Stimulated activated CD4-positive, alpha-beta T cell treated with anti-CD3 and anti-CD28 coated beads, Interleukin-12 subunit alpha, Interleukin-12 subunit beta, amount 100 ng/mL, for 24 hours (primary cell): ENCODE data around the gene INF2.

Source experiments
- DNase-seq, 2 experiments: peaks; one replicate each; pipeline ENCODE4 v3.0.0-alpha.2; 2020; ENCODE audit warnings: low read depth in 2 of 2

INF2 gene

GRCh38 chr14:104751539-104752422 lies 62.4 kb downstream of the INF2 start:
- no peak for DNase-seq

DNA sequence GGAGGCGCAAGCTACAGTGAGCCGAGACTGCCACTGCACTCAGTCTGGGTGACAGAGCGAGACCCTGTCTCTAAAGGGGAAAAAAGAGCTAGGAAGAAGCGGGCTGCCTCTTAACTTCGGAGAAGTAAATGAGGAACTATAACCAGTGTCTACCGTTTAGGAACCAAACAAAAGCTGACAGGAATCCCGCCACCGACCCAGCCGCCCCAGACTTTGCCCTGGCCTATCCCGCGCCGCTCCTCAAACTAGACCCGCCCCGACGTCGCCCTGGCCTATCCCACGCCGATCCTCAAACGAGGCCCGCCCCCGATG lies 63.0 kb downstream of the INF2 start:
- no peak for DNase-seq

- DNase-seq = peak; percentile 100
Measured at GRCh38 chr14:104752735-104753527, 63.5 kb downstream of the INF2 start, which contains the start of gene SIVA1. TSS of gene SIVA1 (plus strand) at chr14:104753147. CDS start at chr14:104753202, 55 bp downstream.

DNA sequence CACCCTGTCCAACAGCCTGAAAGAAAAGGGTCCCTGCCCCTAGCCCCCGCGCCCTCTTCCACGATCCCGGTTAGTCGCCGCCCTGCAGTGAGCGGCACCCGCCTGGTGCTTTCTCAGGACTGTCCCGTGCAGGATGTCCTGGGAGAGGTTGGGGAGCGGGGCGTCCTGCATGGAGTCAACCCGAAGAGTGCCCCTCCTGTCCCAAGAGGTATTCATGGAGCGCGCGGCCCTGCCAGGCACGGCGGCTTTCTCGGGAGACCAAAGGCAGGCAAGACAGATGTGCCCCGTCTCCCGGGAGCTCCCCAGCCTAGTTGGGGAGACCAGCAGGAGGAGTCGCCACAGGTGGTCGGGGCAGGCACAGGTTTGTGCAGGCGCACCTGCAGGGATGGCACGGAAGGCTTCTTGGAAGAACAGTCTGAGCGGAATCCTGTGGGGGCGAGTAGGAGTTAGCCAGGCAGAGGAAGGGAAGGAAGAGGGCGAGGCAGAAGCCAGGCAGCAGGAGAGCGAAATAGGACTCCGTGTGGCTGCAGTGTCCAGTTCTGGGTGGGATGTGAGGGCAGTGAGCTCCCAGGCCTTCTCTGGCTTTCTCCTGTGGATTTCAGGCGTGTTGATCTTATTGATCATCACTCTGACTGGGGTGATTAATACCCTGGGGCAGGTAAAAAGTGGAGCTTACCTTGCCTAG lies 64.3 kb downstream of the INF2 start:
- DNase-seq = no peak

GRCh38 chr14:104754213-104754851 lies 64.9 kb downstream of the INF2 start:
- DNase-seq = no peak

- DNase-seq = no peak
Measured at GRCh38 chr14:104755621-104756020, 66.2 kb downstream of the INF2 start.

GRCh38 chr14:104756477-104757237 lies 67.2 kb downstream of the INF2 start:
- DNase-seq = no peak

GRCh38 chr14:104757238-104757585 lies 67.8 kb downstream of the INF2 start:
- no peak for DNase-seq

- no peak for DNase-seq
Measured at GRCh38 chr14:104757681-104758392, 68.4 kb downstream of the INF2 start.

GRCh38 chr14:104758981-104759969 lies 69.9 kb downstream of the INF2 start:
- no peak for DNase-seq

DNA sequence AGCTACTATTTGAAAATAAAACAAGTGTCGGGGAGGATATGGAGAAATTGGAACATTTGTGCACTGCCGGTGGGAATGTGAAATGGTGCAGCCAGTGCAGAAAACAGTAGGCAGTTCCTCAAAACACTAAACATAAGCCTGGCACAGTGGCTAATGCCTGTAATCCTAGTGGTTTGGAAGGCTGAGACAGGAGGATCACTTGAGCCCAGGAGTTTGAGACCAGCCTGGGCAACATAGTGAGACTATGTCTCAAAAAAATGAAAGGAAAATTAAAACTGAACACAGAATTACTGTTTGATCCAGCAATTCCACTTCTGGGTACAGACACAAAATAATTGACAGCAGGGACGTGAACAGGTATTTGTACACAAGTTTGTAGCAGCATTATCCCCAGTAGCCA lies 76.1 kb downstream of the INF2 start:
- no peak for DNase-seq

- no peak for DNase-seq
Measured at GRCh38 chr14:104766256-104766862, 76.9 kb downstream of the INF2 start.

- no peak for DNase-seq
Measured at GRCh38 chr14:104766863-104767633, 77.6 kb downstream of the INF2 start.

DNA sequence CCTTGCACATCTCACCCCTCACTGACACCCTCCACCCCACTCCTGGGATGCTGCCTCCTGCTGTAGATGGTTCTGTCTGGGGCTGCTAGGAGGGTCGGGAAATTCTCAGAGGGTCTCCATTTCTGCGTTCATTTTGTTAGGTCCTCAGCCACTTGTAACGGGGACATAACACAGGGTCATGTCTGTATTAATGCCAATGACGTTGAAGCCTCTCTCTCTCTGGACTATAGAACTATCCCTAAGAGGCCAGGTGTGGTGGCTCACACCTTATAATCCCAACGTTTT lies 78.2 kb downstream of the INF2 start:
- DNase-seq = no peak

DNA sequence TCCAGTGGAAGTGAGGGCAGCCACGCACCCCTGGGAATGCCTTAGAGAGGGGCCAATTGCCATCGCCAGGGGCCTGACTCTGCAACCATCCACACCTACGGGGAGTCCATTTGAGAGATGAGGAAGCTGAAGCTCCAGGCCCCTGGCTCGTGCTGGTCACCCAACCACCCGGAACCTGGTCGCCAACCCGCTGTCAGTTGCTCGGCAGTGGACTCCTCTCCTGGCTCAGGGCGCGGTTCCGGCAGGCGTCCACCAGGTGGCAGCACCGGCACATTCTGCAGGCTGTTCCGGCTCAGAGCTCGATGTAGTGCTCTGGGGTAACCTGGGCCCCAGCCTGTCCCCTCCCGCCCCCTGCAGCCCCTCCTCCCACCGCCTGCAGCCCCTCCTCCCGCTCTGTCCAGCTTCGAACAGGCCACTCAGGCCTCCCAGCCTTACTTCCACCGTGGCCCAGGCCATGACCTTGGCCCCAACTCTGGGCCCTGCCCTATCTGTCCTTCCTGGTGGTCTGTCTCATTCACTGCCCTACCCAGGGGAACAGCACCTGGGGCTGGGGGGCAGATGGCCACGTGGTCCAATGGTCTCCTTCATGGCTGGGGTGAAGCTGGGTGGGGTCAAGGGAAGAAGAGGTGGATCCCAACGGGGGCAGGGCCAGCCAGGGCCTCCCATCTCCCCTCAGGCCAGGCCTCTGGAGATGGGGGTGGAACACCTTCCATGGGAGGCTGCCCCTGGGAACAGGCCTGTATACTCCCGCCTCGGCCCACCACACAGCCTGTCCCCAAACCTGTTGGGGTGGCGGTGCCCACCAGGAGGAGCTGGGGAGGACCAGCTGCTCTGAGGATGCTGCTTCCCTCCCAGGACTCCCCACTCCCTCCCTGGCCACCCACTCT lies 79.3 kb downstream of the INF2 start:
- DNase-seq = peak; percentile 78 to 92

DNA sequence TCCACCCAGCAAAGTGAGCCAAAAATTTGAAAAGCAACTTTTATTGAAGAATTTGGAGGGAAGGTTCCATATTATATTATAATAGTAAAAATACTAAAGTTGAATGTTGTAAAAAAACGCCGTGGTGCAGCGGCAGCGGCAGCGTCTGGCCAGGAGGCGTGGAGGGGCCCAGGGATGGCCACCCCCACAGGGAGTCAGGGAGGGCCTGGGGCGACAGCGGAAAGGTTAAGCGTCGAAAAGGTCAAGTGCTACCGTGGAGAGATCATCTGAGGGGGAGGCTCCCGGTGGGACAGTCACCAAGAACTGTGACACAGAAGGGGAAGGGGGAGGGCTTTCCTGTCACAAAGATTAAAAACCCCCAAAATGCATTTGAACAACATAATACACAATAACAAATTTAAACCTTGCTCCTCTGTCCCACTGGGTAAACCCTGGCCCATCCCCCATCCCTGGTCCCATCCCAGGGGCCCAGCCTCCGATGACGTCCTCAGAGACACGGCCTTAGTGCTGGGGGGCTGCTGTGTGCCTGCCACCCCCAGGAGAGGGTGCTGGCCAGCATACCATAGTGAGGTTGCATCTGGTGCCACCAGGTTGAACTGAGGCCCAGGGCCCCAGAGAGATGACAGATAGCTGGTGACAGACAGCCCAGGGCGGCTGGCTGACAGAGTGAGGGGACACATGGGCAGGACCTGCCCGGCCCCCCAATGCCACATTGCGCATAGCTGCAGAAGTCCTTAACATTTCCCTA lies 80.1 kb downstream of the INF2 start:
- no peak for DNase-seq
